Adrenal gland (tissue), 12 donors: ENCODE results near the gene SHF. TPM values are rescaled to one million over a fixed set of nuclear protein-coding genes. Genes with fewer than 3 reads are reported as not detected.

ENCODE experiments used
- DNase-seq, 7 donors: peaks; one replicate each; pipeline ENCODE4 v3.0.0-alpha.2; 2019 to 2020
- H3K27ac ChIP-seq, 5 donors: fragments of 200-600 bp; sonication (generic) in 4 of 5; 1 replicate in 3 of 5; 2 replicates in 2 of 5; pipeline versions ENCODE4 v1.5.1 to v1.8.0; 2016 to 2020; ENCODE audit warnings: mild to moderate bottlenecking in 1 of 5
- H3K27me3 ChIP-seq: fragments of 200-600 bp; 2 replicates; pipeline ENCODE4 v1.8.0; 2021
- H3K36me3 ChIP-seq, 2 donors: fragments of 200-600 bp; replicated peaks in 1 of 2; 1 replicate in 1 of 2; 2 replicates in 1 of 2; pipeline versions ENCODE4 v1.5.1 to v1.8.0; 2018 to 2022
- H3K4me1 ChIP-seq, 2 donors: fragments of 200-600 bp; replicated peaks in 1 of 2; 1 replicate in 1 of 2; 2 replicates in 1 of 2; pipeline versions ENCODE4 v1.5.1 to v1.8.0; 2018 to 2021
- H3K4me3 ChIP-seq, 4 donors: fragments of 200-600 bp; sonication (generic) in 3 of 4; one replicate each; pipeline ENCODE4 v1.5.1; 2016 to 2018
- H3K9me3 ChIP-seq, 3 donors: fragments of 200-600 bp; sonication (generic) in 1 of 3; replicated peaks in 1 of 3; 1 replicate in 2 of 3; 2 replicates in 1 of 3; pipeline versions ENCODE4 v1.5.1 to v1.8.0; 2016 to 2021
- POLR2A ChIP-seq, 2 donors: fragments of 450-650 bp; IDR thresholded peaks; one replicate each; pipeline ENCODE4 v1.6.1; 2017; ENCODE audit warnings: antibody characterized with exemption in 2 of 2, mild to moderate bottlenecking in 2 of 2, moderate library complexity in 1 of 2
- WGBS, 4 donors: extraction: QIAGEN DNeasy Blood & Tissue Kit in 2 of 4; methylation state at CpG; one replicate each; pipeline versions ENCODE4 v1.1.5 to v1.1.7; 2013 to 2017; 5-methylcytosine and 5-hydroxymethylcytosine counted together
- intact Hi-C, 2 donors: fragments of 100-400 bp; cut with DNase I; formaldehyde crosslinking; loops; one replicate each; pipeline versions ENCODE4 v1.14.1 to v1.15.0; 2022 to 2023
- polyA plus RNA-seq, 3 donors: library from polyadenylated mRNA; stranded (reverse); fragments of 200-250 nt in 2 of 3; fragments of 350-450 nt in 1 of 3; fragmentation: Illumina TruSeq in 1 of 3; extraction: RNeasy Lipid Tissue Mini Kit (QIAGEN cat#74804) in 1 of 3; gene quantifications; one replicate each; pipeline ENCODE4 v1.2.3, GENCODE V29; 2013 to 2014
- total RNA-seq, 9 donors: library from RNA; depleted of rRNA in 4 of 9; stranded (reverse); fragments of >200 nt in 4 of 9; fragments of 120-200 nt in 1 of 9; fragmentation: NEBNext Ultra II Directional in 1 of 9; extraction: Animal tissue kit (Norgen Biotek cat#: 25700) in 1 of 9; gene quantifications; one replicate each; pipeline versions ENCODE4 v1.1.0 to v1.2.4, GENCODE V29; 2013 to 2023
- TF ChIP-seq, protein P1 (sequence below), 6 experiments: fragments of 450-650 bp in 4 of 6; fragments of 200-600 bp in 2 of 6; sonication (generic) in 1 of 6; IDR thresholded peaks; 1 replicate in 5 of 6; 2 replicates in 1 of 6; pipeline versions ENCODE4 v1.5.1 to v1.8.0; 2016 to 2021; ENCODE audit warnings: antibody characterized with exemption in 6 of 6, mild to moderate bottlenecking in 2 of 6, moderate library complexity in 1 of 6
- donor health status: healthy with polysubstance abuse.
- donor health status: Bipolar disorder and iron deficiency.
- donor health status: DM: yes; HTN: yes; CAD: no.
- donor health status: DM: no; HTN: no; CAD: no.
- donor health status: DM: no; HTN: no; CAD: no.
- donor health status: DM: yes; HTN: yes; CAD: no.

Gene SHF
- total and polyA plus RNA-seq, 12 donors: 3.2 to 30.0 (median 17.3) TPM

- intact Hi-C loops: no loop called here
- Histone ChIP-seq H3K36me3 (no peaks in the 10 kb centered on the region), H3K27me3 (no peaks in the 10 kb centered on the region), H3K4me1 (peaks cover 0 to 7% of the 10 kb centered on the region in 2 donors), H3K27ac (no peak overlapping the region), H3K4me3 (no peak overlapping the region), H3K9me3 (no peaks in the 10 kb centered on the region)
- WGBS, 4 donors: 73 to 89% (median 81%) methylated on average over 8 of the region's 8 CpGs
- DNase-seq: no peak
- no peak for TF ChIP-seq POLR2A (IDR thresholded peaks at IDR 0.05)
- TF ChIP-seq, protein P1, sequence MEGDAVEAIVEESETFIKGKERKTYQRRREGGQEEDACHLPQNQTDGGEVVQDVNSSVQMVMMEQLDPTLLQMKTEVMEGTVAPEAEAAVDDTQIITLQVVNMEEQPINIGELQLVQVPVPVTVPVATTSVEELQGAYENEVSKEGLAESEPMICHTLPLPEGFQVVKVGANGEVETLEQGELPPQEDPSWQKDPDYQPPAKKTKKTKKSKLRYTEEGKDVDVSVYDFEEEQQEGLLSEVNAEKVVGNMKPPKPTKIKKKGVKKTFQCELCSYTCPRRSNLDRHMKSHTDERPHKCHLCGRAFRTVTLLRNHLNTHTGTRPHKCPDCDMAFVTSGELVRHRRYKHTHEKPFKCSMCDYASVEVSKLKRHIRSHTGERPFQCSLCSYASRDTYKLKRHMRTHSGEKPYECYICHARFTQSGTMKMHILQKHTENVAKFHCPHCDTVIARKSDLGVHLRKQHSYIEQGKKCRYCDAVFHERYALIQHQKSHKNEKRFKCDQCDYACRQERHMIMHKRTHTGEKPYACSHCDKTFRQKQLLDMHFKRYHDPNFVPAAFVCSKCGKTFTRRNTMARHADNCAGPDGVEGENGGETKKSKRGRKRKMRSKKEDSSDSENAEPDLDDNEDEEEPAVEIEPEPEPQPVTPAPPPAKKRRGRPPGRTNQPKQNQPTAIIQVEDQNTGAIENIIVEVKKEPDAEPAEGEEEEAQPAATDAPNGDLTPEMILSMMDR (IDR thresholded peaks at IDR 0.05): no peak
Observed at GRCh38 chr15:45155739-45156138, 32.0 kb downstream of the SHF start.

- no peaks in the 10 kb centered on the region for H3K27me3 ChIP-seq
- no peak for DNase-seq
- H3K4me1 ChIP-seq: peaks cover 0 to 5% of the 10 kb centered on the region in 2 donors
- WGBS, 4 donors: 93 to 97% (median 95%) methylated on average over 31 to 36 of the region's 36 CpGs
- H3K36me3 ChIP-seq: no peaks in the 10 kb centered on the region
- intact Hi-C loops: no loop called here
- H3K27ac ChIP-seq: no peak overlapping the region
- no peaks in the 10 kb centered on the region for H3K9me3 ChIP-seq
- TF ChIP-seq POLR2A (IDR thresholded peaks at IDR 0.05): no peak
- TF ChIP-seq, protein P1 (IDR thresholded peaks at IDR 0.05): no peak
- no peak overlapping the region for H3K4me3 ChIP-seq
Observed at GRCh38 chr15:45151998-45152828, 35.6 kb downstream of the SHF start.

DNA sequence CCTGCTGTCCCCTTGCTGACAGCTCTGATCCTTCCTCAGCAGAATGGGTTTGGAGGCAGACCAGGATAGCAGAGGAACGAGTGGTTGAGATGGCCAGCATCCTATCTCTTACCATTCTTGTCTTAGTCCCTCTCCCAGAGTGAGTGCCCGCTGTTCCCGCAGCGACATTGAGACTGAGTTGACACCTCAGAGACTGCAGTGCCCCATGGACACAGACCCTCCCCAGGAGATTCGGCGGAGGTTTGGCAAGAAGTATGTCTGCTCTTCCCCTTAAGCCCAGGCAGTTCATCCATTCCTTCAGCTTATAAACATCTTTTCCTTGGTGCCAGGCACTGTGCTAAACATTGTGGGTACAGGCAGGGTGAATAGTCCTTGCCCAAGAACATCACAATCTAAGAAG lies 36.8 kb downstream of the SHF start:
- 80 to 93% (median 90%) methylated on average over 6 of the region's 6 CpGs for WGBS, 4 donors
- intact Hi-C loops: no loop called here
- no peak for DNase-seq
- H3K27me3 ChIP-seq: no peaks in the 10 kb centered on the region
- no peak overlapping the region for H3K4me3 ChIP-seq
- H3K4me1 ChIP-seq: no peaks in the 10 kb centered on the region
- H3K27ac ChIP-seq: no peak overlapping the region
- TF ChIP-seq, protein P1 (IDR thresholded peaks at IDR 0.05): no peak
- TF ChIP-seq POLR2A (IDR thresholded peaks at IDR 0.05): no peak
- H3K36me3 ChIP-seq: no peaks in the 10 kb centered on the region
- no peaks in the 10 kb centered on the region for H3K9me3 ChIP-seq

DNA sequence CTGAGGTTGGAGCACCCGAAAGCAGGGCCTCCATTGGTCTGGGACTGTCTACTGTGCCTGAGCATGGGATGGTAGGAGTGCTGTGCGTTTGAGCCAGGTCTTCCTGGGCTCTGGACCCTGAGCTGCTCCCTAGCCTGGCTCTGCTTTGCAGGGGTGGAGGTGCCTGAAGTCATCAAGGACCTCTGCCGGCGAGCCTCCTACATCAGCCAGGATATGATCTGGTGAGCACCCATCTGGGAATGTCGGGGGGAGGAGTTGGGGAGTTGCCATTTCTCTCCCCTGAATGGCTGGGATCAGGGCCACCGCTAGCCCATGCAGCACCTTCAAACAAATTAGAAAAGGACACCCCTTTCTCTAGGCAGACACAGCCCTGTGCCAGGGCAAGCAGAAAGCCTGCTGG lies 37.3 kb downstream of the SHF start:
- Histone ChIP-seq H3K27me3 (no peaks in the 10 kb centered on the region), H3K4me1 (no peaks in the 10 kb centered on the region), H3K27ac (no peak overlapping the region), H3K4me3 (no peak overlapping the region), H3K36me3 (no peaks in the 10 kb centered on the region), H3K9me3 (no peaks in the 10 kb centered on the region)
- DNase-seq: no peak
- 62 to 80% (median 76%) methylated on average over 2 to 6 of the region's 6 CpGs for WGBS, 4 donors
- TF ChIP-seq, protein P1 (IDR thresholded peaks at IDR 0.05): no peak
- TF ChIP-seq POLR2A (IDR thresholded peaks at IDR 0.05): no peak
- intact Hi-C loops: no loop called here
